HL-60 (cell line): ENCODE results near the gene CCDC88B.
A peak's percentile ranks its signal among the peaks of the same experiment; 100 is the strongest.

Source experiments
- DNase-seq, 2 experiments: peaks; one replicate each; pipeline ENCODE4 v3.0.0-alpha.2; 2010 to 2020; ENCODE audit warnings: low read depth in 1 of 2, low spot score in 1 of 2
- H3K27ac ChIP-seq: fragments of 250-450 bp; sonication (Bioruptor Pico); replicated peaks from 2 replicates; pipeline ENCODE4 v1.5.1; 2020; ENCODE audit warnings: mild to moderate bottlenecking, moderate library complexity
- H3K27me3 ChIP-seq: fragments of 250-450 bp; sonication (Bioruptor Pico); 2 replicates; pipeline ENCODE4 v1.5.1; 2021; ENCODE audit warnings: mild to moderate bottlenecking, moderate library complexity; ENCODE audit not compliant: insufficient read depth, poor library complexity, severe bottlenecking
- H3K4me3 ChIP-seq: replicated peaks from 2 replicates; pipeline ENCODE4 v1.5.1; 2011; ENCODE audit warnings: mild to moderate bottlenecking, control low read depth, low read length; ENCODE audit not compliant: insufficient read depth
- CTCF ChIP-seq: IDR thresholded peaks from one replicate; pipeline ENCODE4 v1.5.1; 2011; ENCODE audit warnings: low read length, control low read depth, inconsistent platforms; ENCODE audit not compliant: insufficient read depth
- GABPA ChIP-seq: IDR thresholded peaks from 2 replicates; pipeline ENCODE4 v1.6.1; 2012; ENCODE audit warnings: low read depth
- POLR2AphosphoS5 ChIP-seq: IDR thresholded peaks from 2 replicates; pipeline ENCODE4 v1.6.1; 2012; ENCODE audit warnings: low read depth
- SPI1 ChIP-seq: IDR thresholded peaks from 2 replicates; pipeline ENCODE4 v1.6.1; 2012; ENCODE audit warnings: low read depth, mild to moderate bottlenecking, borderline replicate concordance
- TF ChIP-seq, protein P1 (sequence below): IDR thresholded peaks from 2 replicates; pipeline ENCODE4 v1.6.1; 2012; ENCODE audit warnings: low read depth; ENCODE audit not compliant: insufficient replicate concordance

Gene CCDC88B

GRCh38 chr11:64357904-64358535, 18.0 kb downstream of the CCDC88B start:
- Histone ChIP-seq H3K27ac (no peak overlapping the region), H3K4me3 (no peak overlapping the region), H3K27me3 (no peaks in the 10 kb centered on the region)
- peak in 1 of 2 experiments; percentile 5 for DNase-seq
- no peak for TF ChIP-seq SPI1
- no peak for TF ChIP-seq GABPA
- TF ChIP-seq, protein P1, sequence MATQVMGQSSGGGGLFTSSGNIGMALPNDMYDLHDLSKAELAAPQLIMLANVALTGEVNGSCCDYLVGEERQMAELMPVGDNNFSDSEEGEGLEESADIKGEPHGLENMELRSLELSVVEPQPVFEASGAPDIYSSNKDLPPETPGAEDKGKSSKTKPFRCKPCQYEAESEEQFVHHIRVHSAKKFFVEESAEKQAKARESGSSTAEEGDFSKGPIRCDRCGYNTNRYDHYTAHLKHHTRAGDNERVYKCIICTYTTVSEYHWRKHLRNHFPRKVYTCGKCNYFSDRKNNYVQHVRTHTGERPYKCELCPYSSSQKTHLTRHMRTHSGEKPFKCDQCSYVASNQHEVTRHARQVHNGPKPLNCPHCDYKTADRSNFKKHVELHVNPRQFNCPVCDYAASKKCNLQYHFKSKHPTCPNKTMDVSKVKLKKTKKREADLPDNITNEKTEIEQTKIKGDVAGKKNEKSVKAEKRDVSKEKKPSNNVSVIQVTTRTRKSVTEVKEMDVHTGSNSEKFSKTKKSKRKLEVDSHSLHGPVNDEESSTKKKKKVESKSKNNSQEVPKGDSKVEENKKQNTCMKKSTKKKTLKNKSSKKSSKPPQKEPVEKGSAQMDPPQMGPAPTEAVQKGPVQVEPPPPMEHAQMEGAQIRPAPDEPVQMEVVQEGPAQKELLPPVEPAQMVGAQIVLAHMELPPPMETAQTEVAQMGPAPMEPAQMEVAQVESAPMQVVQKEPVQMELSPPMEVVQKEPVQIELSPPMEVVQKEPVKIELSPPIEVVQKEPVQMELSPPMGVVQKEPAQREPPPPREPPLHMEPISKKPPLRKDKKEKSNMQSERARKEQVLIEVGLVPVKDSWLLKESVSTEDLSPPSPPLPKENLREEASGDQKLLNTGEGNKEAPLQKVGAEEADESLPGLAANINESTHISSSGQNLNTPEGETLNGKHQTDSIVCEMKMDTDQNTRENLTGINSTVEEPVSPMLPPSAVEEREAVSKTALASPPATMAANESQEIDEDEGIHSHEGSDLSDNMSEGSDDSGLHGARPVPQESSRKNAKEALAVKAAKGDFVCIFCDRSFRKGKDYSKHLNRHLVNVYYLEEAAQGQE: no peak

GRCh38 chr11:64358536-64358906, 18.5 kb downstream of the CCDC88B start:
- Histone ChIP-seq H3K27ac (peak overlapping the region; percentile 41), H3K4me3 (peak overlapping the region; percentile 86), H3K27me3 (no peaks in the 10 kb centered on the region)
- TF ChIP-seq, protein P1: no peak
- no peak for TF ChIP-seq GABPA
- no peak for DNase-seq

GRCh38 chr11:64358907-64359711, 19.1 kb downstream of the CCDC88B start, which contains the start of gene RPS6KA4:
RPS6KA4 (plus strand) TSS chr11:64359162; CDS start chr11:64359236, 74 bp downstream.
- TF ChIP-seq POLR2AphosphoS5 (0 out of 2 replicates have a peak, but pooled peaks have one; percentile 29), CTCF (no peak)
- Histone ChIP-seq H3K27ac (peak within 1 kb of the TSS; percentile 75), H3K27me3 (no peaks in the 10 kb centered on the region), H3K4me3 (peak within 1 kb of the TSS; percentile 86)
- DNase-seq: peak in 1 of 2 experiments; percentile 20

DNA sequence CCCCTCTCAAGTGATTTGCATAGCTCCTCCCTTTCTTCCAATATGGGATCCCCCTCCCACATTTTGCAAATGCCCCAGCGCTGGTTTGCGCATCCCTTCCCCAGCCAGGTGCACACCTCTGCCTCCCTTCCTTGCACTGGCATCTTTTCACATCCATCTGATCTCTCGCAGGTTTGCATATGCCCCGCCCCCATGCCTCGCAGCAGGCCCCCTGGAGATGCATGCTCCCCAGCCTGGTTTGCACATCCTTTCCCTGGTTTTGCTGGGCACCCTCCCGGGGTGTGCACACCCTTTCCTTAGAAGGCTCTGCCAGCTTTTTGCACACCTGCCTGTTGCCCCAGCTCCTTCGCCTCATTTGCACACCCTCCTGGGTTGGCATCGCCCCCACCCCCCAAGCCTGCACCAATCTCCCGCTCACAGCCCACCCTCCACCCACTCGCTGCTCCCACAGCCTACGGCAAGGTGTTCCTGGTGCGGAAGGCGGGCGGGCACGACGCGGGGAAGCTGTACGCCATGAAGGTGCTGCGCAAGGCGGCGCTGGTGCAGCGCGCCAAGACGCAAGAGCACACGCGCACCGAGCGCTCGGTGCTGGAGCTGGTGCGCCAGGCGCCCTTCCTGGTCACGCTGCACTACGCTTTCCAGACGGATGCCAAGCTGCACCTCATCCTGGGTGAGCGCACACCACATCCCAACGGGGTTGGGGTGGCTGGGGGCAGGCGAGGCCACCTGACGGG, 19.9 kb downstream of the CCDC88B start:
- Histone ChIP-seq H3K27ac (peak overlapping the region; percentile 75), H3K27me3 (no peaks in the 10 kb centered on the region), H3K4me3 (peak overlapping the region; percentile 86)
- TF ChIP-seq, protein P1: no peak
- TF ChIP-seq SPI1 (no peak), POLR2AphosphoS5 (peak; percentile 61; the same call in 1 of the 2 replicates), CTCF (peak; percentile 20), GABPA (no peak)
- DNase-seq: peak; percentile 73 to 87
